K562 (cell line): ENCODE data around the gene VPREB1.

ENCODE experiments used
- CTCF ChIP-seq, 3 experiments: IDR thresholded peaks in 2 of 3; conservative IDR thresholded peaks in 1 of 3; 2 replicates each; pipeline ENCODE4 v1.5.1; 2011 to 2012; ENCODE audit warnings: low read length in 3 of 3, mild to moderate bottlenecking in 3 of 3, control low read depth in 2 of 3, improper control_type of control experiment in 1 of 3, inconsistent platforms in 1 of 3, low read depth in 1 of 3, mixed read lengths in 1 of 3, moderate library complexity in 1 of 3; ENCODE audit not compliant: insufficient read depth in 2 of 3
- DACH1 ChIP-seq: fragments of 450-650 bp; IDR thresholded peaks from 2 replicates; pipeline ENCODE4 v1.6.1; 2018; ENCODE audit not compliant: partially characterized antibody
- MEIS2 ChIP-seq: fragments of 450-650 bp; IDR thresholded peaks from 2 replicates; pipeline ENCODE4 v1.6.1; 2014; ENCODE audit warnings: mild to moderate bottlenecking; ENCODE audit not compliant: partially characterized antibody
- POLR2A ChIP-seq: fragments of 450-650 bp; conservative IDR thresholded peaks from 2 replicates; pipeline ENCODE4 v1.6.1; 2016
- PRDM10 ChIP-seq: fragments of 450-650 bp; IDR thresholded peaks from 2 replicates; pipeline ENCODE4 v1.6.1; 2018; ENCODE audit not compliant: partially characterized antibody
- TRIM24 ChIP-seq, 2 experiments: fragments of 450-650 bp; IDR thresholded peaks; 2 replicates each; pipeline ENCODE4 v1.6.1; 2016
- ZKSCAN1 ChIP-seq: fragments of 150-350 bp; IDR thresholded peaks from 2 replicates; pipeline ENCODE4 v1.6.1; 2016; ENCODE audit warnings: low read depth, low read length
- ZNF740 ChIP-seq, 3 experiments: fragments of 200-800 bp in 1 of 3; sonication (Bioruptor generic) in 1 of 3; sonication (generic) in 1 of 3; formaldehyde crosslinking in 1 of 3; IDR thresholded peaks; 2 replicates each; pipeline versions ENCODE4 v1.6.1 to v1.8.0; 2016 to 2022; ENCODE audit warnings: mild to moderate bottlenecking in 2 of 3, missing compliant biosample characterization in 2 of 3, missing genetic modification characterization in 2 of 3, missing genetic modification reagents in 1 of 3
- ZNF766 ChIP-seq: fragments of 200-800 bp; sonication (Bioruptor generic); conservative IDR thresholded peaks from 2 replicates; pipeline ENCODE4 v1.6.1; 2016; ENCODE audit warnings: missing genetic modification characterization, missing compliant biosample characterization
- ZZZ3 ChIP-seq: fragments of 450-650 bp; IDR thresholded peaks from 2 replicates; pipeline ENCODE4 v1.6.1; 2016; ENCODE audit warnings: antibody characterized with exemption, mild to moderate bottlenecking, moderate library complexity
- TF ChIP-seq, protein P1 (sequence below): fragments of 250-450 bp; sonication (Bioruptor Pico); IDR thresholded peaks from 2 replicates; pipeline ENCODE4 v1.8.0; 2021; ENCODE audit warnings: mild to moderate bottlenecking, moderate library complexity
- TF ChIP-seq, protein P2 (sequence below): fragments of 450-650 bp; IDR thresholded peaks from 2 replicates; pipeline ENCODE4 v1.6.1; 2014; ENCODE audit warnings: low read depth, mild to moderate bottlenecking, moderate library complexity, borderline replicate concordance

GRCh38 chr22:22199634-22200033, 45.0 kb upstream of the VPREB1 start:
- no peak for TF ChIP-seq POLR2A
- TF ChIP-seq, protein P1, sequence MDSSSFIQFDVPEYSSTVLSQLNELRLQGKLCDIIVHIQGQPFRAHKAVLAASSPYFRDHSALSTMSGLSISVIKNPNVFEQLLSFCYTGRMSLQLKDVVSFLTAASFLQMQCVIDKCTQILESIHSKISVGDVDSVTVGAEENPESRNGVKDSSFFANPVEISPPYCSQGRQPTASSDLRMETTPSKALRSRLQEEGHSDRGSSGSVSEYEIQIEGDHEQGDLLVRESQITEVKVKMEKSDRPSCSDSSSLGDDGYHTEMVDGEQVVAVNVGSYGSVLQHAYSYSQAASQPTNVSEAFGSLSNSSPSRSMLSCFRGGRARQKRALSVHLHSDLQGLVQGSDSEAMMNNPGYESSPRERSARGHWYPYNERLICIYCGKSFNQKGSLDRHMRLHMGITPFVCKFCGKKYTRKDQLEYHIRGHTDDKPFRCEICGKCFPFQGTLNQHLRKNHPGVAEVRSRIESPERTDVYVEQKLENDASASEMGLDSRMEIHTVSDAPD (CRISPR knock-in tag) = no peak
- TF ChIP-seq TRIM24 (IDR thresholded peaks at IDR 0.05) = no peak
- TF ChIP-seq MEIS2 = no peak
- TF ChIP-seq ZZZ3 = no peak
- no peak for TF ChIP-seq ZNF740 (CRISPR knock-in tag; IDR thresholded peaks at IDR 0.05)
- no peak for TF ChIP-seq ZNF740 (tag; IDR thresholded peaks at IDR 0.05)
- TF ChIP-seq CTCF (IDR thresholded peaks at IDR 0.05 in 2 of 3, conservative IDR thresholded peaks at IDR 0.05 in 1 of 3; ENCODE audit: insufficient read depth in 2 of 3, low read depth in 1 of 3, low read length in 3 of 3) = no peak
- no peak for TF ChIP-seq DACH1
- TF ChIP-seq, protein P2, sequence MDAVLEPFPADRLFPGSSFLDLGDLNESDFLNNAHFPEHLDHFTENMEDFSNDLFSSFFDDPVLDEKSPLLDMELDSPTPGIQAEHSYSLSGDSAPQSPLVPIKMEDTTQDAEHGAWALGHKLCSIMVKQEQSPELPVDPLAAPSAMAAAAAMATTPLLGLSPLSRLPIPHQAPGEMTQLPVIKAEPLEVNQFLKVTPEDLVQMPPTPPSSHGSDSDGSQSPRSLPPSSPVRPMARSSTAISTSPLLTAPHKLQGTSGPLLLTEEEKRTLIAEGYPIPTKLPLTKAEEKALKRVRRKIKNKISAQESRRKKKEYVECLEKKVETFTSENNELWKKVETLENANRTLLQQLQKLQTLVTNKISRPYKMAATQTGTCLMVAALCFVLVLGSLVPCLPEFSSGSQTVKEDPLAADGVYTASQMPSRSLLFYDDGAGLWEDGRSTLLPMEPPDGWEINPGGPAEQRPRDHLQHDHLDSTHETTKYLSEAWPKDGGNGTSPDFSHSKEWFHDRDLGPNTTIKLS = no peak
- TF ChIP-seq ZKSCAN1 = no peak
- TF ChIP-seq PRDM10 = no peak
- no peak for TF ChIP-seq ZNF766 (CRISPR knock-in tag)
